K562 (cell line): ENCODE measurements around the gene CRB2. TPM values are rescaled to one million over a fixed set of nuclear protein-coding genes. Genes with fewer than 3 reads are reported as not detected.
A peak's percentile ranks its signal among the peaks of the same experiment; 100 is the strongest.

Experiments
- ARNT ChIP-seq, 2 experiments: fragments of 450-650 bp; IDR thresholded peaks; 2 replicates each; pipeline ENCODE4 v1.6.1; 2016; ENCODE audit warnings: mild to moderate bottlenecking in 1 of 2
- CAMTA2 ChIP-seq: fragments of 250-450 bp; sonication (Bioruptor Pico); conservative IDR thresholded peaks from 2 replicates; pipeline ENCODE4 v1.5.1; 2022
- DIDO1 ChIP-seq: fragments of 450-650 bp; IDR thresholded peaks from 2 replicates; pipeline ENCODE4 v1.6.1; 2016; ENCODE audit warnings: low read depth, missing biosample characterization, missing genetic modification characterization
- NFATC3 ChIP-seq: fragments of 450-650 bp; IDR thresholded peaks from 2 replicates; pipeline ENCODE4 v1.6.1; 2017; ENCODE audit warnings: mild to moderate bottlenecking
- NR2C1 ChIP-seq, 2 experiments: fragments of 450-650 bp; IDR thresholded peaks; 2 replicates each; pipeline ENCODE4 v1.6.1; 2017; ENCODE audit warnings: mild to moderate bottlenecking in 2 of 2, antibody characterized with exemption in 1 of 2, inconsistent platforms in 1 of 2, missing compliant biosample characterization in 1 of 2, missing genetic modification characterization in 1 of 2
- PHF20 ChIP-seq: fragments of 450-650 bp; IDR thresholded peaks from 2 replicates; pipeline ENCODE4 v1.6.1; 2018; ENCODE audit not compliant: partially characterized antibody
- SETDB1 ChIP-seq: IDR thresholded peaks from one replicate; pipeline ENCODE4 v1.6.1; 2012; ENCODE audit warnings: low read length, control low read depth, inconsistent platforms
- TEAD2 ChIP-seq: fragments of 450-650 bp; IDR thresholded peaks from 2 replicates; pipeline ENCODE4 v1.6.1; 2016; ENCODE audit warnings: missing genetic modification characterization, control low read depth, missing compliant biosample characterization
- ZBTB1 ChIP-seq: sonication (generic); formaldehyde crosslinking; IDR thresholded peaks from 2 replicates; pipeline ENCODE4 v1.8.1; 2023; ENCODE audit warnings: missing genetic modification reagents, low read depth, mild to moderate bottlenecking, borderline replicate concordance
- ZNF146 ChIP-seq: IDR thresholded peaks from one replicate; pipeline ENCODE4 v1.6.1; 2018; ENCODE audit warnings: missing compliant biosample characterization; ENCODE audit not compliant: unreplicated experiment
- ZNF239 ChIP-seq: fragments of 250-450 bp; sonication (Bioruptor Pico); IDR thresholded peaks from 2 replicates; pipeline ENCODE4 v1.4.0; 2020; ENCODE audit warnings: mild to moderate bottlenecking
- ZNF408 ChIP-seq: fragments of 250-450 bp; sonication (Bioruptor Pico); IDR thresholded peaks from 2 replicates; pipeline ENCODE4 v1.4.0; 2020; ENCODE audit warnings: low read depth, mild to moderate bottlenecking, moderate library complexity
- ZNF79 ChIP-seq: fragments of 250-450 bp; sonication (Bioruptor Pico); IDR thresholded peaks from 2 replicates; pipeline ENCODE4 v1.4.0; 2020; ENCODE audit warnings: low read depth, mild to moderate bottlenecking, moderate library complexity
- polyA plus RNA-seq, 8 experiments: library from polyadenylated mRNA; depleted of rRNA in 4 of 8; stranded (reverse) in 5 of 8; unstranded in 3 of 8; fragments of >200 nt; fragmentation: Nextera tagmentation in 2 of 8; fragmentation: Illumina TruSeq in 1 of 8; extraction: Ambion mirVana in 2 of 8; extraction: Trizol in 1 of 8; gene quantifications; 2 replicates each; pipeline versions ENCODE4 v1.2.1 to v1.2.3, GENCODE V29; 2011 to 2014; ENCODE audit warnings: inconsistent platforms in 1 of 8, missing spikeins in 1 of 8
- total RNA-seq, 7 experiments: library from RNA; depleted of rRNA in 6 of 7; stranded (reverse); fragments of >200 nt in 6 of 7; fragmentation: Illumina TruSeq in 2 of 7; extraction: Trizol in 2 of 7; gene quantifications; 2 replicates each; pipeline versions ENCODE4 v1.2.1 to v1.2.3, GENCODE V29; 2011 to 2021; ENCODE audit warnings: low replicate concordance in 1 of 7
- TF ChIP-seq, protein P1 (sequence below): fragments of 150-350 bp; IDR thresholded peaks from 2 replicates; pipeline ENCODE4 v1.6.1; 2014; ENCODE audit warnings: low read depth, mild to moderate bottlenecking, low read length, borderline replicate concordance
- TF ChIP-seq, protein P2 (sequence below): fragments of 450-650 bp; IDR thresholded peaks from 2 replicates; pipeline ENCODE4 v1.6.1; 2017; ENCODE audit warnings: antibody characterized with exemption, mild to moderate bottlenecking
- TF ChIP-seq, protein P3 (sequence below): sonication (generic); formaldehyde crosslinking; IDR thresholded peaks from 2 replicates; pipeline ENCODE4 v1.8.0; 2022; ENCODE audit warnings: mild to moderate bottlenecking, missing genetic modification reagents
- TF ChIP-seq, protein P4 (sequence below): fragments of 250-450 bp; sonication (Bioruptor Pico); IDR thresholded peaks from 2 replicates; pipeline ENCODE4 v1.9.0; 2021; ENCODE audit warnings: mild to moderate bottlenecking
- TF ChIP-seq, protein P5 (sequence below): sonication (generic); formaldehyde crosslinking; IDR thresholded peaks from 2 replicates; pipeline ENCODE4 v1.8.0; 2022; ENCODE audit warnings: missing genetic modification reagents, mild to moderate bottlenecking, moderate library complexity, borderline replicate concordance

The CRB2 gene
- total and polyA plus RNA-seq, 9 of the 15 experiments (the other 6 are each of a cell fraction or from before 2014, with no cell fraction given): 0.13 to 1.2 (median 0.25) TPM; not detected in 2

DNA sequence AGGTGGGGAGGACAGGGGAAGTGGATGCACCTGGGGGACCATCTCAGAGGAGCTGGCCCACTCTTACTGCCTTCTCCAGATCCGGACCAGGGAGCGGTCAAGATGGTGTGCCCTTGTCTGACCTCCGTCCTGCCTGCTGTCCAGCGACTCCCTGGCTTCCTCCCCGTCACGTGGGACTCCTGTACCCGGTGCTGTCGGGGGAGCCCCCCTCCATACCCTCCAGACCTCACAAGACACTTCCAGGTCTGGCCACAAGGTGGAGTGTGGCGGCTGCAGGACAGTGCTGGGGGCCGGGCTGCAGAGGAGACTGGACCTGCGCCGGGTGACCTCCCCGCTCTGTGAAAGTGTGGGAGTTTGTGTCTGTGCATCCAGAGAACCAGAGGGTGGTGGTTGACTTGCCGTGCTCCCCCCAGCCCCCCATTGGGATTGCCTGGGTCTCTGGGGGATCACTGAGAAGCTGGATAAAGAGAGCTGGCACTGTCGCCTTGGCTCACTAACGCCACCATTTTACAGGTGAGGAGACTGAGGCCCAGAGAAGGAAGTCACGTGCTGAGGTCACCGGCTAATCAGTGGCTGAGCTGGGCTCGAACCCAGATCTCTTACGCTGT lies 1.9 kb upstream of the CRB2 start (continued):
- TF ChIP-seq, protein P1, sequence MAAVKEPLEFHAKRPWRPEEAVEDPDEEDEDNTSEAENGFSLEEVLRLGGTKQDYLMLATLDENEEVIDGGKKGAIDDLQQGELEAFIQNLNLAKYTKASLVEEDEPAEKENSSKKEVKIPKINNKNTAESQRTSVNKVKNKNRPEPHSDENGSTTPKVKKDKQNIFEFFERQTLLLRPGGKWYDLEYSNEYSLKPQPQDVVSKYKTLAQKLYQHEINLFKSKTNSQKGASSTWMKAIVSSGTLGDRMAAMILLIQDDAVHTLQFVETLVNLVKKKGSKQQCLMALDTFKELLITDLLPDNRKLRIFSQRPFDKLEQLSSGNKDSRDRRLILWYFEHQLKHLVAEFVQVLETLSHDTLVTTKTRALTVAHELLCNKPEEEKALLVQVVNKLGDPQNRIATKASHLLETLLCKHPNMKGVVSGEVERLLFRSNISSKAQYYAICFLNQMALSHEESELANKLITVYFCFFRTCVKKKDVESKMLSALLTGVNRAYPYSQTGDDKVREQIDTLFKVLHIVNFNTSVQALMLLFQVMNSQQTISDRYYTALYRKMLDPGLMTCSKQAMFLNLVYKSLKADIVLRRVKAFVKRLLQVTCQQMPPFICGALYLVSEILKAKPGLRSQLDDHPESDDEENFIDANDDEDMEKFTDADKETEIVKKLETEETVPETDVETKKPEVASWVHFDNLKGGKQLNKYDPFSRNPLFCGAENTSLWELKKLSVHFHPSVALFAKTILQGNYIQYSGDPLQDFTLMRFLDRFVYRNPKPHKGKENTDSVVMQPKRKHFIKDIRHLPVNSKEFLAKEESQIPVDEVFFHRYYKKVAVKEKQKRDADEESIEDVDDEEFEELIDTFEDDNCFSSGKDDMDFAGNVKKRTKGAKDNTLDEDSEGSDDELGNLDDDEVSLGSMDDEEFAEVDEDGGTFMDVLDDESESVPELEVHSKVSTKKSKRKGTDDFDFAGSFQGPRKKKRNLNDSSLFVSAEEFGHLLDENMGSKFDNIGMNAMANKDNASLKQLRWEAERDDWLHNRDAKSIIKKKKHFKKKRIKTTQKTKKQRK: no peak
- TF ChIP-seq, protein P2, sequence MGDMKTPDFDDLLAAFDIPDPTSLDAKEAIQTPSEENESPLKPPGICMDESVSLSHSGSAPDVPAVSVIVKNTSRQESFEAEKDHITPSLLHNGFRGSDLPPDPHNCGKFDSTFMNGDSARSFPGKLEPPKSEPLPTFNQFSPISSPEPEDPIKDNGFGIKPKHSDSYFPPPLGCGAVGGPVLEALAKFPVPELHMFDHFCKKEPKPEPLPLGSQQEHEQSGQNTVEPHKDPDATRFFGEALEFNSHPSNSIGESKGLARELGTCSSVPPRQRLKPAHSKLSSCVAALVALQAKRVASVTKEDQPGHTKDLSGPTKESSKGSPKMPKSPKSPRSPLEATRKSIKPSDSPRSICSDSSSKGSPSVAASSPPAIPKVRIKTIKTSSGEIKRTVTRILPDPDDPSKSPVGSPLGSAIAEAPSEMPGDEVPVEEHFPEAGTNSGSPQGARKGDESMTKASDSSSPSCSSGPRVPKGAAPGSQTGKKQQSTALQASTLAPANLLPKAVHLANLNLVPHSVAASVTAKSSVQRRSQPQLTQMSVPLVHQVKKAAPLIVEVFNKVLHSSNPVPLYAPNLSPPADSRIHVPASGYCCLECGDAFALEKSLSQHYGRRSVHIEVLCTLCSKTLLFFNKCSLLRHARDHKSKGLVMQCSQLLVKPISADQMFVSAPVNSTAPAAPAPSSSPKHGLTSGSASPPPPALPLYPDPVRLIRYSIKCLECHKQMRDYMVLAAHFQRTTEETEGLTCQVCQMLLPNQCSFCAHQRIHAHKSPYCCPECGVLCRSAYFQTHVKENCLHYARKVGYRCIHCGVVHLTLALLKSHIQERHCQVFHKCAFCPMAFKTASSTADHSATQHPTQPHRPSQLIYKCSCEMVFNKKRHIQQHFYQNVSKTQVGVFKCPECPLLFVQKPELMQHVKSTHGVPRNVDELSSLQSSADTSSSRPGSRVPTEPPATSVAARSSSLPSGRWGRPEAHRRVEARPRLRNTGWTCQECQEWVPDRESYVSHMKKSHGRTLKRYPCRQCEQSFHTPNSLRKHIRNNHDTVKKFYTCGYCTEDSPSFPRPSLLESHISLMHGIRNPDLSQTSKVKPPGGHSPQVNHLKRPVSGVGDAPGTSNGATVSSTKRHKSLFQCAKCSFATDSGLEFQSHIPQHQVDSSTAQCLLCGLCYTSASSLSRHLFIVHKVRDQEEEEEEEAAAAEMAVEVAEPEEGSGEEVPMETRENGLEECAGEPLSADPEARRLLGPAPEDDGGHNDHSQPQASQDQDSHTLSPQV: no peak
- TF ChIP-seq ZNF239 (no peak), NR2C1 (IDR thresholded peaks at IDR 0.05) (0 out of 2 replicates have a peak, but pooled peaks have one; percentile 20), NR2C1 (tag; IDR thresholded peaks at IDR 0.05) (no peak), NFATC3 (no peak), PHF20 (no peak), CAMTA2 (CRISPR knock-in tag) (no peak), TEAD2 (no peak), DIDO1 (tag) (no peak), ZNF408 (CRISPR knock-in tag) (no peak), ZNF79 (CRISPR knock-in tag) (no peak), ZNF146 (no peak), ARNT (IDR thresholded peaks at IDR 0.05) (no peak), SETDB1 (no peak), ZBTB1 (no peak)
- TF ChIP-seq, protein P3, sequence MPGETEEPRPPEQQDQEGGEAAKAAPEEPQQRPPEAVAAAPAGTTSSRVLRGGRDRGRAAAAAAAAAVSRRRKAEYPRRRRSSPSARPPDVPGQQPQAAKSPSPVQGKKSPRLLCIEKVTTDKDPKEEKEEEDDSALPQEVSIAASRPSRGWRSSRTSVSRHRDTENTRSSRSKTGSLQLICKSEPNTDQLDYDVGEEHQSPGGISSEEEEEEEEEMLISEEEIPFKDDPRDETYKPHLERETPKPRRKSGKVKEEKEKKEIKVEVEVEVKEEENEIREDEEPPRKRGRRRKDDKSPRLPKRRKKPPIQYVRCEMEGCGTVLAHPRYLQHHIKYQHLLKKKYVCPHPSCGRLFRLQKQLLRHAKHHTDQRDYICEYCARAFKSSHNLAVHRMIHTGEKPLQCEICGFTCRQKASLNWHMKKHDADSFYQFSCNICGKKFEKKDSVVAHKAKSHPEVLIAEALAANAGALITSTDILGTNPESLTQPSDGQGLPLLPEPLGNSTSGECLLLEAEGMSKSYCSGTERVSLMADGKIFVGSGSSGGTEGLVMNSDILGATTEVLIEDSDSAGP (CRISPR knock-in tag): no peak
- TF ChIP-seq, protein P4, sequence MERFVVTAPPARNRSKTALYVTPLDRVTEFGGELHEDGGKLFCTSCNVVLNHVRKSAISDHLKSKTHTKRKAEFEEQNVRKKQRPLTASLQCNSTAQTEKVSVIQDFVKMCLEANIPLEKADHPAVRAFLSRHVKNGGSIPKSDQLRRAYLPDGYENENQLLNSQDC (CRISPR knock-in tag): no peak
- TF ChIP-seq, protein P5, sequence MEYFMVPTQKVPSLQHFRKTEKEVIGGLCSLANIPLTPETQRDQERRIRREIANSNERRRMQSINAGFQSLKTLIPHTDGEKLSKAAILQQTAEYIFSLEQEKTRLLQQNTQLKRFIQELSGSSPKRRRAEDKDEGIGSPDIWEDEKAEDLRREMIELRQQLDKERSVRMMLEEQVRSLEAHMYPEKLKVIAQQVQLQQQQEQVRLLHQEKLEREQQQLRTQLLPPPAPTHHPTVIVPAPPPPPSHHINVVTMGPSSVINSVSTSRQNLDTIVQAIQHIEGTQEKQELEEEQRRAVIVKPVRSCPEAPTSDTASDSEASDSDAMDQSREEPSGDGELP (CRISPR knock-in tag): peak; percentile 30; the same call in 1 of the 2 replicates
